GM19025 (cell line): Measurements from ENCODE around the gene TMEM91.
"Not testable (repeated sequence)": the region's sequence is repeated elsewhere in the genome, so short reads cannot be mapped to it uniquely, and the experiment has no call there.

Source experiments
- ATAC-seq: cut with Tn5 transposase; IDR thresholded peaks from one replicate; pipeline ENCODE4 v1.9.1; 2021; ENCODE audit warnings: mild to moderate bottlenecking, low read depth, moderate library complexity; ENCODE audit not compliant: unreplicated experiment

Gene TMEM91

DNA sequence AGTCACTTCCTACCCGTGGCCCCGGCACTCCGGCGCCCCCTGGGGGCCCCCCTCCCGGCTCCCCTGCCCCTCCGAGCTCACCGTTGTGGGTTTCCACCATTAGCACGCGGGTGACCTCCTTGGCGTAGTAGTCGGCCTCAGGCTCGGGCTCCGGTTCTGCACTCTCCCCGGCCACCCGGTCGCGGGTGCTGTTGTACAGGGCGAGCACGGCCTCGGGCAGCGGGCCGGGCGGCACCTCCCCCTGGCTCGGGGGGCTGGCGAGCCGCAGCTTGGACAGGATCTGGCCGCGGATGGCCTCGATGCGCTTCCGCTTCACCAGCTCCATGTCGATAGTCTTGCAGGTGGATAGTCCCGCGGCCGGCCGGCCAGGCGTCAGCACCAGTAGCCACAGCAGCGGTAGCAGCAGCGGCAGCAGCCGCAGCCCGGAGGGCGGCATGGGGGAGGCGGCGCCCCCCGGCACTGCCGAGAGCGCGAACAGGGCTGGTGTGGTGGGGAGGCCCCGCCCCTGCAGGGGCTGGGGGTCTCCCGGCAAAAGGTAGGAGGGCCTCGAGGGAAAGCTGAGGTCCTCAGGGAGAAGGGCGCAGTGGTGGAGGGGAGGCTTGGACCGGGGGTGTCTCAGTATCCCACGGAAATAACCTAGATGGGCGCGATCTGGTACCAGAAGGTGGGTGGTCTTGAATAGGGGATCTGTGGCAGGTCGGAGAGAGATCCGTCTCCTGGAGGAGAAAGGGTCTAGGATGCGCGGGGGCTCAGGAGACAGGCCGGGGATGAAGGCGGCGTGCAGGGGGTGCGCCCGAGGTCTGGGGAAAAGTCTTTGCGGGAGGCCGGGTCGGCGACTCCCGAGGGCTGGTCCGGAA is 23.5 kb upstream of the TMEM91 start:
- no peak for ATAC-seq

- ATAC-seq = no peak
Observed at GRCh38 chr19:41353466-41354342, 22.6 kb upstream of the TMEM91 start, which contains the start of gene TGFB1. TSS of gene TGFB1 (minus strand) at chr19:41353922. CDS start at chr19:41353044, 878 bp downstream.

- ATAC-seq = no peak
Observed at GRCh38 chr19:41354343-41354953, 21.9 kb upstream of the TMEM91 start.

GRCh38 chr19:41355035-41355434 is 21.3 kb upstream of the TMEM91 start:
- no peak for ATAC-seq

- no peak for ATAC-seq
Observed at GRCh38 chr19:41355802-41356201, 20.5 kb upstream of the TMEM91 start.

- no peak for ATAC-seq
Observed at GRCh38 chr19:41356984-41357739, 19.2 kb upstream of the TMEM91 start.

GRCh38 chr19:41357746-41358145 is 18.6 kb upstream of the TMEM91 start:
- no peak for ATAC-seq

GRCh38 chr19:41359741-41360140 is 16.6 kb upstream of the TMEM91 start:
- no peak for ATAC-seq

- no peak for ATAC-seq
Observed at GRCh38 chr19:41362143-41362847, 14.0 kb upstream of the TMEM91 start.

GRCh38 chr19:41363371-41363752 is 13.0 kb upstream of the TMEM91 start:
- ATAC-seq = no peak

GRCh38 chr19:41363753-41364523 is 12.4 kb upstream of the TMEM91 start, which contains the start of gene B9D2:
TSS of gene B9D2 (minus strand) at chr19:41364149. CDS start at chr19:41363519, 630 bp downstream.
- ATAC-seq = peak; percentile 79

DNA sequence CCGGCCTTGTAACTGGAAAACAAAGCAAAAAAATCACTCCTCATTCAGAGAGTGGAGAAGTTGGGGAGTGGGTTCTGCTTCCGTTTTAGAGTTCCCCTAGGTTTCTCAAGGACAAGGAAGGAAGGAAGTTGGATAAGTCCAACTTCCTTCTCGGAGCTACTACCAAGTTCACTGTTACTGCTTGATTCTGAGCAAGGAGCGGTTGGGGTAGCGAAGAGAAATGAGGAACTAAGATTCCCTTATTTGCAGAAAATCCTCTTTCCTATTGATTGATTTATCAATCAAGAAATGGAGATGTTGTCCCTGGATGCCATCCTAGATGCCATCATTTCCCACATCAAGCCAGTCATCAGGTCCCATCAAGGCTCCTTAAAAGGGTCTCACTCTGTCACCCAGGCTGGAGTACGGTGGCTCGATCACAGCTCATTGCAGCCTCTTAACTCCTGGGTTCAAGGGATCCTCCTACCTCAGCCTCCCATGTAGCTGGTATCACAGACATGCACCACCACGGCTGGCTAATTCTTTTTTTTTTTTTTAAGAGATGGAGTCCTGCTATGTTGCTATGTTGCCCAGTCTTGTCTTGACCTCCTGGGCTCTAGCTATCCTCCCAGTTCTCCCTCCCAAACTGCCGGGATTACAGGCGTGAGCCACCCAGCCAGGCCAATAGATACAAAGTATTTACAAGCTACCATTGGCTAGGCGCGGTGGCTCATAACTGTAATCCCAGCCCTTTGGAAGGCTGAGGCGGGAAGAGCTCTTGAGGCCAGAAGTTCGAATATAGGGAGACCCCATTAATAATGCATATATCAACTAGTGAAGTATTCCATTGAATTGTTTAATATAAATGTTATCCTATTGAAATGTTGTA is 11.6 kb upstream of the TMEM91 start:
- no peak for ATAC-seq

- ATAC-seq = no peak
Observed at GRCh38 chr19:41366089-41366488, 10.2 kb upstream of the TMEM91 start.

DNA sequence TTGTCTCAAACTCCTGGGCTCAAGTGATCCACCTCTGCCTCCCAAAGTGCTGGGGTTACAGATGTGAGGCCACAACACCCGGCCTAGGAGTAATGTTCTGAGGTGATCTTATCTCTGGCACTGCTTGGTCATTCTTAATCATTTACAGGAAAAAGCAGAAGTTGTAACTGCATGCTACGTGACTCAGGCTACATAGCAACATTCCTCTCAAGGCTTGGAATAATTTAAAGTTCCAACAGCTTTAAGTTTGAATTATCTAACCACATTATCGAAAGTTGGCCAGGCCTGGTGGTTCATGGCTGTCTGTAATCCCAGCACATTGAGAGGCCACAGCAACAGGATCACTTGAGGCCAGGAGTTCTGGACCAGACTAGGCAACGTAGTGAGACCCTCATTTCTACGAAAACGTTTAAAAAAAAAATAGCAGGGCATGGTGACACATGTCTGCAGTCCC is 8.5 kb upstream of the TMEM91 start:
- no peak for ATAC-seq

- no peak for ATAC-seq
Observed at GRCh38 chr19:41369769-41370168, 6.6 kb upstream of the TMEM91 start.

DNA sequence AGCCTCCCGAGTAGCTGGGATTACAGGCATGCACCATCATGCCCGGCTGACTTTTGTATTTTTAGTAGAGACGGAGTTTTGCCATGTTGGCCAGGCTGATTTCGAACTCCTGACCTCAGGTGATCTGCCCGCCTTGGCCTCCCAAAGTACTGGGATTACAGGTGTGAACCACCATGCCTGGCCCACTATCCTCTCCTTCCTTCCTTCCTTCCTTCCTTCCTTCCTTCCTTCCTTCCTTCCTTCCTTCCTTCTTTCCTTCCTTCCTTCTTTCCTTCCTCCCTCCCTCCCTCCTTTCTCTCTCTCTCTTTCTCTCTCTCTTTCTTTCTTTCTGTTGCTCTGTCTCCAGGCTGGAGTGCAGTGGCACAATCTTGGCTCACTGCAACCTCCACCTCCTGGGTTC is 5.2 kb upstream of the TMEM91 start:
- not testable (repeated sequence) for ATAC-seq

- no peak for ATAC-seq
Observed at GRCh38 chr19:41371541-41371940, 4.8 kb upstream of the TMEM91 start.

- ATAC-seq = no peak
Observed at GRCh38 chr19:41372501-41372900, 3.8 kb upstream of the TMEM91 start.
